ENCODE data around the gene ARHGAP33. TPM values are rescaled to one million over a fixed set of nuclear protein-coding genes. Genes with fewer than 3 reads are reported as not detected.

The ARHGAP33 gene
- total RNA-seq, 1 donor, result 7.4 TPM

- no peak for DNase-seq (ENCODE audit: low read depth)
- H3K4me3 ChIP-seq (ENCODE audit: low read depth, low read length), result no peak overlapping the region
- no peak for TF ChIP-seq CTCF (IDR thresholded peaks at IDR 0.05; ENCODE audit: insufficient read depth, low read length)
These were observed 40.5 kb upstream of the ARHGAP33 start for GRCh38 chr19:35734889-35735288.

GRCh38 chr19:35736913-35737886 lies 38.2 kb upstream of the ARHGAP33 start:
- H3K4me3 ChIP-seq (ENCODE audit: low read depth, low read length), result no peak overlapping the region
- peak; percentile 22 for TF ChIP-seq CTCF (IDR thresholded peaks at IDR 0.05; ENCODE audit: insufficient read depth, low read length)
- DNase-seq (ENCODE audit: low read depth), result no peak

- no peak for TF ChIP-seq CTCF (IDR thresholded peaks at IDR 0.05; ENCODE audit: insufficient read depth, low read length)
- DNase-seq (ENCODE audit: low read depth), result no peak
- H3K4me3 ChIP-seq (ENCODE audit: low read depth, low read length), result no peak overlapping the region
These were observed 37.1 kb upstream of the ARHGAP33 start for GRCh38 chr19:35738021-35738886.

- no peak for DNase-seq (ENCODE audit: low read depth)
- H3K4me3 ChIP-seq (ENCODE audit: low read depth, low read length), result no peak overlapping the region
- no peak for TF ChIP-seq CTCF (IDR thresholded peaks at IDR 0.05; ENCODE audit: insufficient read depth, low read length)
These were observed 36.5 kb upstream of the ARHGAP33 start for GRCh38 chr19:35738887-35739229.

GRCh38 chr19:35739275-35740107 lies 35.9 kb upstream of the ARHGAP33 start:
- no peak for DNase-seq (ENCODE audit: low read depth)
- H3K4me3 ChIP-seq (ENCODE audit: low read depth, low read length), result peak overlapping the region; percentile 71
- TF ChIP-seq CTCF (IDR thresholded peaks at IDR 0.05; ENCODE audit: insufficient read depth, low read length), result no peak

GRCh38 chr19:35740108-35740422 lies 35.3 kb upstream of the ARHGAP33 start:
- no peak for DNase-seq (ENCODE audit: low read depth)
- no peak for TF ChIP-seq CTCF (IDR thresholded peaks at IDR 0.05; ENCODE audit: insufficient read depth, low read length)
- peak overlapping the region; percentile 71 for H3K4me3 ChIP-seq (ENCODE audit: low read depth, low read length)

All from fibroblast of the aortic adventitia (primary cell).